K562 treated with DMSO at 1 percent for 24 hours (cell line): ENCODE results near the gene FBL. TPM values are rescaled to one million over a fixed set of nuclear protein-coding genes. Genes with fewer than 3 reads are reported as not detected.

Source experiments
- total RNA-seq: library from RNA; unstranded; fragments of 300-600 nt; gene quantifications from 2 replicates; pipeline ENCODE4 v1.2.3, GENCODE V29; 2022; ENCODE audit warnings: low read depth; ENCODE audit not compliant: insufficient read depth

The FBL gene
- 417 and 421 TPM in 2 replicates for total RNA-seq

GRCh38 chr19:39845933-39846677 lies at the start of gene FBL:
Gene FBL (minus strand): TSS chr19:39846379. CDS start chr19:39846300, 79 bp downstream.

GRCh38 chr19:39833464-39834286 lies 12.5 kb downstream of the FBL start, which contains the start of gene DYRK1B:
Gene DYRK1B (minus strand): TSS chr19:39834162. CDS start chr19:39831867, 2,295 bp downstream.

Other genes with a start within 250 kb of the FBL start
- not detected in 2 replicates for gene LGALS13, start 243.9 kb downstream of the FBL start, total RNA-seq
- not detected in 2 replicates for gene LGALS16, start 190.5 kb downstream of the FBL start, total RNA-seq
- not detected in 2 replicates for gene LGALS14, start 141.9 kb downstream of the FBL start, total RNA-seq
- gene CLC, start 108.3 kb downstream of the FBL start, total RNA-seq: not detected in 2 replicates
- not detected in 2 replicates for gene LEUTX, start 67.5 kb downstream of the FBL start, total RNA-seq
- gene DYRK1B, start 12.2 kb downstream of the FBL start, total RNA-seq: 15.8 and 18.5 TPM in 2 replicates
- gene FCGBP, start 88.3 kb upstream of the FBL start, total RNA-seq: 0.61 and 0.73 TPM in 2 replicates
- 188 and 192 TPM in 2 replicates for gene PSMC4, start 124.8 kb upstream of the FBL start, total RNA-seq
- gene ZNF546, start 150.7 kb upstream of the FBL start, total RNA-seq: 1.0 and 1.5 TPM in 2 replicates
- gene ZNF780B, start 209.9 kb upstream of the FBL start, total RNA-seq: 2.0 and 6.8 TPM in 2 replicates
- 19.8 and 27.7 TPM in 2 replicates for gene ZNF780A, start 244.6 kb upstream of the FBL start, total RNA-seq